GM12878 (cell line): ENCODE data around the gene MARCHF4. TPM values are rescaled to one million over a fixed set of nuclear protein-coding genes. Genes with fewer than 3 reads are reported as not detected.

ENCODE experiments used
- ATAC-seq: fragments of 200-7000 bp; cut with Tn5 transposase; 3 replicates; pipeline ENCODE4 v1.9.1; 2020; ENCODE audit warnings: mild to moderate bottlenecking, moderate library complexity
- BruUV-seq: library from RNA; stranded (reverse); fragments of 400-500 nt; replicated peaks from 2 replicates; lab custom pipeline; 2021; lab: Mats Ljungman, UMichigan
- CTCF ChIA-PET: fragments of 300-600 bp; sonication (Branson Sonifier 250); formaldehyde crosslinking; extraction: SDS; loops from one replicate; lab custom pipeline; 2021; ENCODE audit warnings: inconsistent platforms; lab: Yijun Ruan, JAX
- POLR2A ChIA-PET: fragments of 350-600 bp; formaldehyde crosslinking; extraction: SDS; loops from one replicate; lab custom pipeline; 2021; ENCODE audit warnings: inconsistent platforms; lab: Charles Lee
- RAD21 ChIA-PET: fragments of 300-600 bp; sonication (Branson Sonifier 250); formaldehyde crosslinking; loops from one replicate; lab custom pipeline; 2023; ENCODE audit warnings: antibody characterized with exemption; ENCODE audit not compliant: unreplicated experiment; lab: Charles Lee
- SMC1A ChIA-PET: fragments of 300-600 bp; sonication (Branson Sonifier 250); formaldehyde crosslinking; loops from one replicate; lab custom pipeline; 2023; ENCODE audit not compliant: unreplicated experiment, uncharacterized antibody; lab: Charles Lee
- DNase-seq: peaks from one replicate; pipeline ENCODE4 v3.0.0-alpha.2; 2011; ENCODE audit warnings: low read depth, low spot score
- FAIRE-seq: peaks from 3 replicates; lab custom pipeline; 2011; peaks lifted over from hg19 to GRCh38; lab: Jason Lieb, UNC
- H2AFZ ChIP-seq: 2 replicates; pipeline ENCODE4 v1.6.0; 2011; ENCODE audit warnings: low read depth, low read length, control low read depth; ENCODE audit not compliant: control insufficient read depth
- H3K27ac ChIP-seq: 2 replicates; pipeline ENCODE4 v1.5.1; 2011; ENCODE audit warnings: control low read depth; ENCODE audit not compliant: control insufficient read depth, insufficient read depth
- H3K27me3 ChIP-seq, 2 experiments: replicated peaks in 1 of 2; 2 replicates each; pipeline versions ENCODE4 v1.6.0 to v1.6.1; 2011; ENCODE audit warnings: low read length in 1 of 2; ENCODE audit not compliant: control insufficient read depth in 2 of 2, insufficient read depth in 2 of 2
- H3K36me3 ChIP-seq, 2 experiments: 2 replicates each; pipeline ENCODE4 v1.5.1; 2011; ENCODE audit warnings: low read length in 1 of 2; ENCODE audit not compliant: control insufficient read depth in 2 of 2, insufficient read depth in 2 of 2
- H3K4me1 ChIP-seq: 2 replicates; pipeline ENCODE4 v1.6.1; 2011; ENCODE audit warnings: mild to moderate bottlenecking, low read length, moderate library complexity, mixed read lengths; ENCODE audit not compliant: control insufficient read depth, insufficient read depth
- H3K4me2 ChIP-seq: 2 replicates; pipeline ENCODE4 v1.6.0; 2011; ENCODE audit warnings: control low read depth; ENCODE audit not compliant: control insufficient read depth, insufficient read depth
- H3K4me3 ChIP-seq: fragments of 200-600 bp; sonication (generic); 2 replicates; pipeline ENCODE4 v1.5.1; 2016
- H3K79me2 ChIP-seq: 2 replicates; pipeline ENCODE4 v1.6.0; 2011; ENCODE audit warnings: low read length; ENCODE audit not compliant: control insufficient read depth, insufficient read depth
- H3K9ac ChIP-seq: 2 replicates; pipeline ENCODE4 v1.8.0; 2011; ENCODE audit warnings: low read length, control low read depth, mixed read lengths; ENCODE audit not compliant: control insufficient read depth, insufficient read depth
- H3K9me3 ChIP-seq: replicated peaks from 3 replicates; pipeline ENCODE4 v1.5.1; 2011; ENCODE audit warnings: mild to moderate bottlenecking, low read length; ENCODE audit not compliant: control insufficient read depth, insufficient read depth
- H4K20me1 ChIP-seq: 2 replicates; pipeline ENCODE4 v1.6.0; 2011; ENCODE audit not compliant: control insufficient read depth, insufficient read depth
- CBX5 ChIP-seq: sonication (generic); IDR thresholded peaks from 2 replicates; pipeline ENCODE4 v1.6.1; 2016; ENCODE audit warnings: low read depth, moderate library complexity, mild to moderate bottlenecking, inconsistent platforms
- EP300 ChIP-seq, 2 experiments: fragments of 150-350 bp in 1 of 2; IDR thresholded peaks; 2 replicates each; pipeline ENCODE4 v1.6.1; 2011 to 2012; ENCODE audit warnings: low read depth in 2 of 2, low read length in 2 of 2, borderline replicate concordance in 1 of 2, improper control_type of control experiment in 1 of 2, inconsistent platforms in 1 of 2; ENCODE audit not compliant: control insufficient read depth in 1 of 2
- HDAC6 ChIP-seq: fragments of 200-600 bp; sonication (generic); IDR thresholded peaks from one replicate; pipeline ENCODE4 v1.8.0; 2017; ENCODE audit warnings: antibody characterized with exemption; ENCODE audit not compliant: unreplicated experiment
- MLLT1 ChIP-seq: fragments of 450-650 bp; IDR thresholded peaks from 2 replicates; pipeline ENCODE4 v1.6.1; 2016; ENCODE audit warnings: mild to moderate bottlenecking
- NR2C2 ChIP-seq: IDR thresholded peaks from 2 replicates; pipeline ENCODE4 v1.6.1; 2011; ENCODE audit warnings: borderline replicate concordance, low read depth; ENCODE audit not compliant: control insufficient read depth, insufficient read length
- PBX3 ChIP-seq: IDR thresholded peaks from 2 replicates; pipeline ENCODE4 v1.6.1; 2011; ENCODE audit warnings: mild to moderate bottlenecking, low read depth, low read length, moderate library complexity; ENCODE audit not compliant: insufficient replicate concordance
- POLR2A ChIP-seq: IDR thresholded peaks from 2 replicates; pipeline ENCODE4 v1.6.1; 2011; ENCODE audit warnings: low read depth, mild to moderate bottlenecking, low read length
- POU2F2 ChIP-seq: IDR thresholded peaks from 3 replicates; pipeline ENCODE4 v1.6.1; 2011; ENCODE audit warnings: low read depth, mild to moderate bottlenecking, low read length, borderline replicate concordance
- RBBP5 ChIP-seq: fragments of 200-600 bp; sonication (generic); conservative IDR thresholded peaks from 2 replicates; pipeline ENCODE4 v1.6.1; 2016
- SMC3 ChIP-seq: IDR thresholded peaks from 2 replicates; pipeline ENCODE4 v1.6.1; 2011; ENCODE audit warnings: low read length, improper control_type of control experiment, borderline replicate concordance
- SREBF1 ChIP-seq: IDR thresholded peaks from 2 replicates; pipeline ENCODE4 v1.6.1; 2012; ENCODE audit warnings: mild to moderate bottlenecking, low read length
- ZNF687 ChIP-seq: fragments of 450-650 bp; IDR thresholded peaks from 2 replicates; pipeline ENCODE4 v1.6.1; 2017; ENCODE audit warnings: mild to moderate bottlenecking, moderate library complexity
- ZZZ3 ChIP-seq: IDR thresholded peaks from 2 replicates; pipeline ENCODE4 v1.6.1; 2011; ENCODE audit warnings: low read depth; ENCODE audit not compliant: control insufficient read depth, insufficient read length
- WGBS: methylation state at CpG from one replicate; pipeline ENCODE4 v1.1.6; 2016; ENCODE audit warnings: low lambda C conversion rate; ENCODE audit not compliant: insufficient replicate concordance, insufficient coverage; ENCODE audit errors: missing lambda C conversion rate; 5-methylcytosine and 5-hydroxymethylcytosine counted together
- in situ Hi-C: fragments of 300-500 bp; cut with MboI; formaldehyde crosslinking; loops from 9 replicates; pipeline ENCODE4 v1.14.3; 2018; ENCODE audit warnings: mixed read lengths
- intact Hi-C: fragments of 100-400 bp; cut with micrococcal nuclease; formaldehyde crosslinking; loops from one replicate; pipeline ENCODE4 v1.14.2; 2022; ENCODE audit not compliant: unreplicated experiment
- polyA plus RNA-seq, 11 experiments: library from polyadenylated mRNA; depleted of rRNA in 4 of 11; unstranded in 6 of 11; stranded (reverse) in 5 of 11; fragments of >200 nt; fragmentation: Nextera tagmentation in 4 of 11; fragmentation: Illumina TruSeq in 1 of 11; extraction: Ambion mirVana in 4 of 11; extraction: Trizol in 1 of 11; gene quantifications; 1 replicate in 1 of 11; 2 replicates in 10 of 11; pipeline versions ENCODE4 v1.2.1 to v1.2.3, GENCODE V29; 2011 to 2016; ENCODE audit warnings: inconsistent platforms in 2 of 11, missing spikeins in 2 of 11, low read depth in 1 of 11
- total RNA-seq, 4 experiments: library from RNA; depleted of rRNA in 3 of 4; stranded (reverse); fragments of >200 nt in 3 of 4; fragmentation: Illumina TruSeq in 1 of 4; extraction: Trizol in 1 of 4; gene quantifications; 2 replicates each; pipeline versions ENCODE4 v1.2.1 to v1.2.3, GENCODE V29; 2013 to 2021

The MARCHF4 gene
- total and polyA plus RNA-seq, 10 of the 15 experiments (the other 5 are each of a cell fraction or from before 2014, with no cell fraction given) = not detected

- ATAC-seq (no peak), FAIRE-seq (no peak), DNase-seq (no peak)
- Histone ChIP-seq H3K27me3 (no peaks in the 10 kb centered on the region), H3K4me3 (no peak overlapping the region), H3K36me3 (no peaks in the 10 kb centered on the region), H2AFZ (no peak overlapping the region), H3K79me2 (no peaks in the 10 kb centered on the region), H3K27ac (no peak overlapping the region), H3K4me1 (no peaks in the 10 kb centered on the region), H4K20me1 (no peaks in the 10 kb centered on the region), H3K9ac (no peak overlapping the region), H3K9me3 (no peaks in the 10 kb centered on the region), H3K4me2 (no peak overlapping the region)
- ChIA-PET POLR2A (interaction anchor here (0.5 kb wide), 1 partner anchor 32 kb away, joined by 4 read pairs; no protein-coding TSS in a partner anchor), RAD21 (no interaction called here), SMC1A (interaction anchor here (1.0 kb wide), 1 partner anchor 30 kb away, joined by 3 read pairs; no protein-coding TSS in a partner anchor), CTCF (interaction anchor here (0.6 kb wide), 1 partner anchor 157 kb away, joined by 3 read pairs; no protein-coding TSS in a partner anchor)
- BruUV-seq = no TSS peak
- in situ Hi-C loops (no loop called here), intact Hi-C loops (no loop called here)
- TF ChIP-seq ZNF687 (no peak), ZZZ3 (no peak), EP300 (IDR thresholded peaks at IDR 0.05; ENCODE audit: borderline replicate concordance in 1 of 2, control insufficient read depth in 1 of 2, low read depth in 2 of 2, low read length in 2 of 2) (no peak), HDAC6 (no peak), CBX5 (no peak), PBX3 (no peak), SREBF1 (no peak), RBBP5 (no peak), SMC3 (no peak), POU2F2 (no peak), POLR2A (no peak), NR2C2 (no peak), MLLT1 (no peak)
- WGBS = 37% methylated on average over 5 of the region's 5 CpGs
Observed at GRCh38 chr2:216379977-216380376, 7.7 kb upstream of the MARCHF4 start.
